Measurements from ENCODE around the gene CAPNS1. TPM values are rescaled to one million over a fixed set of nuclear protein-coding genes. Genes with fewer than 3 reads are reported as not detected.
"Not testable (repeated sequence)": the region's sequence is repeated elsewhere in the genome, so short reads cannot be mapped to it uniquely, and the experiment has no call there.

Gene CAPNS1
- total RNA-seq, 1 experiment from 2014 or later, result 489 TPM

DNA sequence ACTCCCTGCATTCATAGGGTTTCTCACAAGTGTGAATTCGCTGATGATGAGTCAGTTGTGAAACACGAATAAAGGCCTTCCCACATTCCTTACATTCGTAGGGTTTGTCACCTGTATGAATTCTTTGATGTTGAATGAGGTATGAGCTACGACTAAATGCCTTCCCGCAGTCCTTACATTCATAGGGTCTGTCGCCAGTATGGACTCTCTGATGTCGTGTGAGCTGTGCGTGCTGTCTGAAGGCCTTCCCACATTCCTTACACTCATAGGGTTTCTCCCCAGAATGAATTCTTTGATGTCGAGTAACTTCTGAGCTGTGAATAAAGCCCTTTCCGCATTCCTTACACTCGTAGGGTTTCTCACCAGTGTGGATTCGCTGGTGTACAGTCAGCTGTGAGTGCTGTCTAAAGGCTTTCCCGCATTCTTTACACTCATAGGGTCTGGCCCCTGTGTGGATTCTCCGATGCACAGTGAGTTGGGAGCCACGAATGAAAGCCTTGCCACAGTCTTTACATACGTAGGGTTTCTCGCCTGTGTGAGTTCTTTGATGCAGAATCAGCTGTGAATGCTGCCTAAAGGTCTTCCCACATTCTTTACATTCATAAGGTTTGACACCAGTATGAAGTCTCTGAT lies 42.9 kb downstream of the CAPNS1 start:
- BruUV-seq (replicated peaks), result no TSS peak
- Histone ChIP-seq H3K4me3 (ENCODE audit: low read depth, low read length) (no peak overlapping the region), H3K36me3 (ENCODE audit: control insufficient read depth, insufficient read depth, low read length) (no peaks in the 10 kb centered on the region; the same call in 1 of the 2 replicates), H3K9me3 (peaks cover 4% of the 10 kb centered on the region; the same call in 1 of the 2 replicates), H3K27me3 (replicated peaks; ENCODE audit: control insufficient read depth, insufficient read depth, low read length) (no peaks in the 10 kb centered on the region), H3K4me1 (peaks cover 10% of the 10 kb centered on the region; the same call in 1 of the 2 replicates)
- TF ChIP-seq, protein P1, sequence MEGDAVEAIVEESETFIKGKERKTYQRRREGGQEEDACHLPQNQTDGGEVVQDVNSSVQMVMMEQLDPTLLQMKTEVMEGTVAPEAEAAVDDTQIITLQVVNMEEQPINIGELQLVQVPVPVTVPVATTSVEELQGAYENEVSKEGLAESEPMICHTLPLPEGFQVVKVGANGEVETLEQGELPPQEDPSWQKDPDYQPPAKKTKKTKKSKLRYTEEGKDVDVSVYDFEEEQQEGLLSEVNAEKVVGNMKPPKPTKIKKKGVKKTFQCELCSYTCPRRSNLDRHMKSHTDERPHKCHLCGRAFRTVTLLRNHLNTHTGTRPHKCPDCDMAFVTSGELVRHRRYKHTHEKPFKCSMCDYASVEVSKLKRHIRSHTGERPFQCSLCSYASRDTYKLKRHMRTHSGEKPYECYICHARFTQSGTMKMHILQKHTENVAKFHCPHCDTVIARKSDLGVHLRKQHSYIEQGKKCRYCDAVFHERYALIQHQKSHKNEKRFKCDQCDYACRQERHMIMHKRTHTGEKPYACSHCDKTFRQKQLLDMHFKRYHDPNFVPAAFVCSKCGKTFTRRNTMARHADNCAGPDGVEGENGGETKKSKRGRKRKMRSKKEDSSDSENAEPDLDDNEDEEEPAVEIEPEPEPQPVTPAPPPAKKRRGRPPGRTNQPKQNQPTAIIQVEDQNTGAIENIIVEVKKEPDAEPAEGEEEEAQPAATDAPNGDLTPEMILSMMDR (IDR thresholded peaks at IDR 0.05; ENCODE audit: insufficient read depth in 1 of 2, low read depth in 1 of 2, low read length in 1 of 2, severe bottlenecking in 1 of 2, unreplicated experiment in 1 of 2), result no peak
- Mint-ChIP-seq H3K4me3 (ENCODE audit: unreplicated experiment) (no peak overlapping the region), H3K27ac (ENCODE audit: unreplicated experiment) (peak overlapping the region; percentile 39), H3K9me3 (ENCODE audit: unreplicated experiment) (peaks cover 10% of the 10 kb centered on the region), H3K36me3 (ENCODE audit: insufficient read depth, unreplicated experiment) (peaks cover 15% of the 10 kb centered on the region), H3K27me3 (ENCODE audit: insufficient read depth, unreplicated experiment) (no peaks in the 10 kb centered on the region), H3K4me1 (ENCODE audit: low read depth, unreplicated experiment) (no peaks in the 10 kb centered on the region)
- peak; percentile 24 to 55 for DNase-seq
- POLR2A ChIA-PET, result interaction anchor here (1.6 kb wide), 1 partner anchor 55 kb away, joined by 4 read pairs; no protein-coding TSS in a partner anchor
- intact Hi-C loops (cut with micrococcal nuclease; ENCODE audit: unreplicated experiment), result no loop called here
- CTCF ChIA-PET, result interaction anchor here (0.6 to 1.1 kb wide), 2 partner anchors 10 to 55 kb away, joined by 3 to 4 read pairs; no protein-coding TSS in a partner anchor

GRCh38 chr19:36183245-36183628 lies 43.4 kb downstream of the CAPNS1 start:
- POLR2A ChIA-PET, result interaction anchor here (1.6 kb wide), 1 partner anchor 55 kb away, joined by 4 read pairs; no protein-coding TSS in a partner anchor
- Histone ChIP-seq H3K4me1 (peaks cover 10% of the 10 kb centered on the region; the same call in 1 of the 2 replicates), H3K27me3 (replicated peaks; ENCODE audit: control insufficient read depth, insufficient read depth, low read length) (no peaks in the 10 kb centered on the region)

DNA sequence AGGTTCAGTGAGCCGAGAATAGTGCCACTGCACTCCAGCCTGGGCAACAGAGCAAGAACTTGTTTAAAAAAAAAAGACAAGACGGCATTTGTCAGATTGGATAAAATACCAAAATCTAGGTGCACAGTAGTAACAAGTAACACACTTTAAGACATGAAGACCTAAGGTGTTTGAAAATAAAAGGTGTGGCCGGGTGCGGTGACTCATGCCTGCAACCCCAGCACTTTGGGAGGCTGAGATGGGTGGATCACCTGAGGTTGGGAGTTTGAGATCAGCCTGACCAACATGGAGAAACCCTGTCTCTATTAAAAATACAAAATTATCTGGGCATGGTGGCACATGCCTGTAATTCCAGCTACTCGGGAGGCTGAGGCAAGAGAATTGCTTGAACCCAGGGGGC lies 46.9 kb downstream of the CAPNS1 start:
- H3K4me1 Mint-ChIP-seq (ENCODE audit: low read depth, unreplicated experiment); POLR2A ChIA-PET; DNase-seq; H3K36me3 ChIP-seq (ENCODE audit: control insufficient read depth, insufficient read depth, low read length); H3K4me1 ChIP-seq; H3K27me3 Mint-ChIP-seq (ENCODE audit: insufficient read depth, unreplicated experiment); BruUV-seq (replicated peaks); CTCF ChIA-PET; H3K4me3 Mint-ChIP-seq (ENCODE audit: unreplicated experiment); H3K27me3 ChIP-seq (replicated peaks; ENCODE audit: control insufficient read depth, insufficient read depth, low read length); intact Hi-C loops (cut with micrococcal nuclease; ENCODE audit: unreplicated experiment); H3K4me3 ChIP-seq (ENCODE audit: low read depth, low read length); H3K27ac Mint-ChIP-seq (ENCODE audit: unreplicated experiment); H3K9me3 ChIP-seq: not testable (repeated sequence)
- H3K9me3 Mint-ChIP-seq (ENCODE audit: unreplicated experiment), result peaks cover 10% of the 10 kb centered on the region
- peaks cover 20% of the 10 kb centered on the region for H3K36me3 Mint-ChIP-seq (ENCODE audit: insufficient read depth, unreplicated experiment)

More at GRCh38 chr19:36183245-36183628, 43.4 kb downstream of the CAPNS1 start:
- H3K9me3 ChIP-seq, result peaks cover 4% of the 10 kb centered on the region; the same call in 1 of the 2 replicates
- Mint-ChIP-seq H3K4me1 (ENCODE audit: low read depth, unreplicated experiment) (no peaks in the 10 kb centered on the region), H3K9me3 (ENCODE audit: unreplicated experiment) (peaks cover 10% of the 10 kb centered on the region), H3K27me3 (ENCODE audit: insufficient read depth, unreplicated experiment) (no peaks in the 10 kb centered on the region), H3K4me3 (ENCODE audit: unreplicated experiment) (no peak overlapping the region), H3K27ac (ENCODE audit: unreplicated experiment) (peak overlapping the region; percentile 39), H3K36me3 (ENCODE audit: insufficient read depth, unreplicated experiment) (peaks cover 19% of the 10 kb centered on the region)
- CTCF ChIA-PET, result interaction anchor here (1.1 kb wide), 1 partner anchor 55 kb away, joined by 4 read pairs; no protein-coding TSS in a partner anchor
- intact Hi-C loops (cut with micrococcal nuclease; ENCODE audit: unreplicated experiment), result no loop called here
- no peak for DNase-seq
- H3K4me3 ChIP-seq (ENCODE audit: low read depth, low read length), result no peak overlapping the region
- TF ChIP-seq, protein P1 (IDR thresholded peaks at IDR 0.05; ENCODE audit: insufficient read depth in 1 of 2, low read depth in 1 of 2, low read length in 1 of 2, severe bottlenecking in 1 of 2, unreplicated experiment in 1 of 2), result no peak
- H3K36me3 ChIP-seq (ENCODE audit: control insufficient read depth, insufficient read depth, low read length), result no peaks in the 10 kb centered on the region; the same call in 1 of the 2 replicates
- no TSS peak for BruUV-seq (replicated peaks)
